Colonic mucosa (tissue), 4 donors: ENCODE results near the gene LRRN4CL. TPM values are rescaled to one million over a fixed set of nuclear protein-coding genes. Genes with fewer than 3 reads are reported as not detected.

ENCODE experiments used
- DNase-seq: peaks from one replicate; pipeline ENCODE4 v3.0.0-alpha.2; 2020
- H3K27ac ChIP-seq: fragments of 200-600 bp; one replicate; pipeline ENCODE4 v1.8.0; 2021
- H3K27me3 ChIP-seq: fragments of 200-600 bp; one replicate; pipeline ENCODE4 v1.8.0; 2021
- H3K36me3 ChIP-seq: fragments of 200-600 bp; one replicate; pipeline ENCODE4 v1.8.0; 2021
- H3K4me1 ChIP-seq: fragments of 200-600 bp; one replicate; pipeline ENCODE4 v1.8.0; 2021; ENCODE audit warnings: mild to moderate bottlenecking
- H3K4me3 ChIP-seq: fragments of 200-600 bp; one replicate; pipeline ENCODE4 v1.8.0; 2021
- H3K9ac ChIP-seq, 2 donors: one replicate each; pipeline ENCODE4 v1.7.0; 2013; ENCODE audit warnings: control low read depth in 2 of 2, low read depth in 2 of 2, low read length in 2 of 2
- H3K9me3 ChIP-seq: fragments of 200-600 bp; one replicate; pipeline ENCODE4 v1.8.0; 2021
- CTCF ChIP-seq: fragments of 200-600 bp; IDR thresholded peaks from one replicate; pipeline ENCODE4 v1.8.0; 2022; ENCODE audit warnings: antibody characterized with exemption, mild to moderate bottlenecking
- intact Hi-C: fragments of 100-400 bp; cut with DNase I; formaldehyde crosslinking; loops from one replicate; pipeline ENCODE4 v1.14.1; 2022
- total RNA-seq, 2 donors: library from RNA; stranded (reverse); fragmentation: NEBNext Ultra II Directional in 1 of 2; extraction: Animal tissue kit (Norgen Biotek cat#: 25700) in 1 of 2; gene quantifications; one replicate each; pipeline ENCODE4 v1.2.1, GENCODE V29; 2021
- donor health status: healthy.
- donor health status: DM: no; HTN: no; CAD: no.
- donor health status: DM: no; HTN: no; CAD: no.

Gene LRRN4CL
- total RNA-seq, 2 donors from 2014 or later: 0.82 to 3.3 TPM

- Histone ChIP-seq H3K9me3 (no peaks in the 10 kb centered on the region), H3K4me1 (peaks cover 20% of the 10 kb centered on the region), H3K9ac (no peak overlapping the region), H3K27ac (no peak overlapping the region), H3K36me3 (no peaks in the 10 kb centered on the region), H3K4me3 (no peak overlapping the region), H3K27me3 (no peaks in the 10 kb centered on the region)
- DNase-seq: no peak
- TF ChIP-seq CTCF: no peak
- intact Hi-C loops: no loop called here
Measured at GRCh38 chr11:62647609-62648005, 41.7 kb downstream of the LRRN4CL start.

GRCh38 chr11:62646825-62647608 is 42.3 kb downstream of the LRRN4CL start:
- intact Hi-C loops: no loop called here
- peaks cover 16% of the 10 kb centered on the region for H3K4me1 ChIP-seq
- no peaks in the 10 kb centered on the region for H3K36me3 ChIP-seq
- H3K4me3 ChIP-seq: no peak overlapping the region
- peak overlapping the region in 1 of 2 donors; percentile 92 for H3K9ac ChIP-seq
- no peak for DNase-seq
- TF ChIP-seq CTCF: no peak
- H3K27ac ChIP-seq: no peak overlapping the region
- H3K27me3 ChIP-seq: no peaks in the 10 kb centered on the region
- no peaks in the 10 kb centered on the region for H3K9me3 ChIP-seq

DNA sequence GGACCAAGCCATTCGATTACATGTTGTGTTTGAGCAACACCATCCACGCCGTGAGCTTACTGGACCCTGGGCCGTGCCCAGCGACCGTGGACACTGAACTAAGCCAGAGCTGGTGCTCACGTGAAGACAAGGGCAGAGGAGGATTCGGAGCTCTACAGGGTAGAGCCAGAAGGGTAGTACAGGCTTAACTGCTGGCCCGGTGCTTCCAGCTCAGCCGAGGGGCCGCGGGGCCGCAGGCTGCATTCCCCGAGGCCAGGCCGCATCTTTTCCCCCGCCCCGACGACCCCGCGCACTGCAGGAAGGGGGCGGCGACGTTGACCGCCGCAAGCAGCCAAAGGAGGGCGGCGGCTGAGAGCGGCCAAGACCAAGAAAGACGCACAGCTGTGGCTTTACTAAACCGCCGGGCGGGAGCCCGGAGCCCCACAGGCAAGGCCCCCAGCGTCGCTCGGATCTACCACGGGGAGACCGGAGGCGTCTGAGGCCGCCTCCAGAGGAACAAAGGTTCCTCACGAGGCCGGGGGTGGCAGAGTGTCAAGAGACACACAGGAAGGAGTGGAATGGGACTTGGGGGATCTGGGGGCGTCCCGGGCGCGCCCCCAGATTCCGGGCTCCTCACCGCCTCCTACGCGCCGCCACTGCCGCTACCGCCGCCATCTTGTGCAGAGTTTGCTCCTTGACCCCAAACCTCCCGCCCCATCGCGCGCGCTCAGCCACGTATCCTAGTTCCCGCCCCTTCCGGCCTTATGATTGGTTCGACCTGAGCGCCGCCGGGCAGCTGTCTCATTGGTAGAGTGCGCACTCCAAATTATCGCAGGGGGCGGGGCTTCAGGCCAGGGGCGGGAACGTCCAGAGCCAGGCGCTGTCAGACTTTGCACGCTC is 43.1 kb downstream of the LRRN4CL start, which contains the start of gene GANAB:
TSS of gene GANAB (minus strand) at position 668 of the 879 bp plus-strand sequence. CDS start at position 654, 14 bp downstream.
- intact Hi-C loops: no loop called here
- H3K36me3 ChIP-seq: no peaks in the 10 kb centered on the region
- DNase-seq: peak; percentile 100

GRCh38 chr11:62645671-62645945 is 43.7 kb downstream of the LRRN4CL start:
- no peak for TF ChIP-seq CTCF
- intact Hi-C loops: no loop called here
- Histone ChIP-seq H3K36me3 (no peaks in the 10 kb centered on the region), H3K4me1 (peaks cover 12% of the 10 kb centered on the region), H3K27me3 (no peaks in the 10 kb centered on the region), H3K27ac (peak overlapping the region; percentile 80), H3K9me3 (no peaks in the 10 kb centered on the region), H3K9ac (peak overlapping the region; percentile 68 to 92), H3K4me3 (peak overlapping the region; percentile 93)
- no peak for DNase-seq

More for the DNA sequence above, 43.1 kb downstream of the LRRN4CL start, which contains the start of gene GANAB:
- TF ChIP-seq CTCF: no peak
- H3K27me3 ChIP-seq: no peaks in the 10 kb centered on the region
- H3K27ac ChIP-seq: peak within 1 kb of the TSS; percentile 80
- H3K4me3 ChIP-seq: peak within 1 kb of the TSS; percentile 93
- H3K9ac ChIP-seq: peak within 1 kb of the TSS; percentile 68 to 92
- H3K9me3 ChIP-seq: no peaks in the 10 kb centered on the region
- peaks cover 12% of the 10 kb centered on the region for H3K4me1 ChIP-seq

GRCh38 chr11:62644220-62644619 is 45.1 kb downstream of the LRRN4CL start:
- intact Hi-C loops: no loop called here
- Histone ChIP-seq H3K9me3 (no peaks in the 10 kb centered on the region), H3K4me1 (peaks cover 12% of the 10 kb centered on the region), H3K36me3 (no peaks in the 10 kb centered on the region), H3K9ac (no peak overlapping the region), H3K27me3 (no peaks in the 10 kb centered on the region), H3K4me3 (no peak overlapping the region), H3K27ac (no peak overlapping the region)
- TF ChIP-seq CTCF: no peak
- no peak for DNase-seq

Other genes with a start within 250 kb of the LRRN4CL start
- gene AHNAK, start 142.7 kb downstream of the LRRN4CL start, total RNA-seq: 100 to 1,000 TPM; 458 to 631 TPM
- gene EEF1G, start 115.6 kb downstream of the LRRN4CL start, total RNA-seq: 1,000 to 10,000 TPM; 1,328 to 1,358 TPM
- 10 to 100 TPM; 11.1 to 26.2 TPM for gene TUT1, start 98.0 kb downstream of the LRRN4CL start, total RNA-seq
- gene MTA2, start 87.7 kb downstream of the LRRN4CL start, total RNA-seq: 100 to 1,000 TPM in 1 of 2 donors, 10 to 100 TPM in 1; 91.0 to 133 TPM
- 10 to 100 TPM; 37.5 to 58.7 TPM for gene EML3, start 76.8 kb downstream of the LRRN4CL start, total RNA-seq
- gene ROM1, start 76.3 kb downstream of the LRRN4CL start, total RNA-seq: 1 to 10 TPM; 3.2 to 3.6 TPM
- gene B3GAT3, start 67.5 kb downstream of the LRRN4CL start, total RNA-seq: 10 to 100 TPM; 21.8 to 37.7 TPM
- 100 to 1,000 TPM; 252 to 303 TPM for gene GANAB, start 42.9 kb downstream of the LRRN4CL start, total RNA-seq
- gene INTS5, start 36.2 kb downstream of the LRRN4CL start, total RNA-seq: 10 to 100 TPM; 19.1 to 27.7 TPM
- 100 to 1,000 TPM in 1 of 2 donors, 10 to 100 TPM in 1; 57.9 to 105 TPM for gene C11orf98, start 24.3 kb downstream of the LRRN4CL start, total RNA-seq
- 10 to 100 TPM in 1 of 2 donors, 1 to 10 TPM in 1; 9.4 to 27.0 TPM for gene CSKMT, start 24.2 kb downstream of the LRRN4CL start, total RNA-seq
- 10 to 100 TPM; 13.9 to 23.2 TPM for gene UQCC3, start 17.9 kb downstream of the LRRN4CL start, total RNA-seq
- 10 to 100 TPM in 1 of 2 donors, 1 to 10 TPM in 1; 7.1 to 12.3 TPM for gene LBHD1, start 17.3 kb downstream of the LRRN4CL start, total RNA-seq
- 10 to 100 TPM; 74.8 to 87.8 TPM for gene UBXN1, start 10.5 kb downstream of the LRRN4CL start, total RNA-seq
- gene BSCL2, start 17.9 kb upstream of the LRRN4CL start, total RNA-seq: 10 to 100 TPM; 36.5 to 65.5 TPM
- gene GNG3, start 18.1 kb upstream of the LRRN4CL start, total RNA-seq: under 1 TPM in 1 of 2 donors, not detected in 1; 0.56 TPM
- 10 to 100 TPM; 50.5 to 59.3 TPM for gene HNRNPUL2, start 37.9 kb upstream of the LRRN4CL start, total RNA-seq
- gene TTC9C, start 39.0 kb upstream of the LRRN4CL start, total RNA-seq: 10 to 100 TPM; 34.2 to 39.8 TPM
- 10 to 100 TPM; 10.8 to 18.7 TPM for gene ZBTB3, start 64.6 kb upstream of the LRRN4CL start, total RNA-seq
- gene POLR2G, start 72.0 kb upstream of the LRRN4CL start, total RNA-seq: 10 to 100 TPM; 40.3 to 54.5 TPM
- 10 to 100 TPM; 15.3 to 26.6 TPM for gene TAF6L, start 81.9 kb upstream of the LRRN4CL start, total RNA-seq
- 10 to 100 TPM; 46.7 to 54.5 TPM for gene TMEM179B, start 97.9 kb upstream of the LRRN4CL start, total RNA-seq
- 10 to 100 TPM; 15.8 to 26.0 TPM for gene TMEM223, start 102.5 kb upstream of the LRRN4CL start, total RNA-seq
- gene NXF1, start 115.9 kb upstream of the LRRN4CL start, total RNA-seq: 10 to 100 TPM; 39.2 to 50.9 TPM
- 10 to 100 TPM; 38.0 to 43.3 TPM for gene STX5, start 142.5 kb upstream of the LRRN4CL start, total RNA-seq
- not detected for gene TEX54, start 143.3 kb upstream of the LRRN4CL start, total RNA-seq
- 10 to 100 TPM; 27.4 to 43.3 TPM for gene WDR74, start 150.1 kb upstream of the LRRN4CL start, total RNA-seq
- 100 to 1,000 TPM in 1 of 2 donors, 10 to 100 TPM in 1; 70.4 to 116 TPM for gene SLC3A2, start 191.4 kb upstream of the LRRN4CL start, total RNA-seq
- 1 to 10 TPM; 1.2 to 1.8 TPM for gene CHRM1, start 231.8 kb upstream of the LRRN4CL start, total RNA-seq